Progenitor cell of endocrine pancreas (in vitro differentiated cells): ENCODE measurements around the gene RASGEF1C. TPM values are rescaled to one million over a fixed set of nuclear protein-coding genes. Genes with fewer than 3 reads are reported as not detected.

Experiments
- DNase-seq: peaks from one replicate; pipeline ENCODE4 v3.0.0; 2021; ENCODE audit warnings: low spot score; ENCODE audit not compliant: unreplicated experiment
- H3K27ac Mint-ChIP-seq: 2 replicates; pipeline ENCODE4 v1.8.0; 2021; ENCODE audit warnings: mild to moderate bottlenecking, moderate library complexity, mixed read lengths
- H3K27me3 Mint-ChIP-seq: 2 replicates; pipeline ENCODE4 v1.8.0; 2021; ENCODE audit warnings: mixed read lengths
- H3K36me3 Mint-ChIP-seq: 2 replicates; pipeline ENCODE4 v1.8.0; 2022; ENCODE audit warnings: mixed read lengths; ENCODE audit not compliant: insufficient read depth
- H3K4me1 Mint-ChIP-seq: 2 replicates; pipeline ENCODE4 v1.8.0; 2021; ENCODE audit warnings: low read depth, mixed read lengths
- H3K4me3 Mint-ChIP-seq: 2 replicates; pipeline ENCODE4 v1.8.0; 2021; ENCODE audit warnings: low read depth, mild to moderate bottlenecking, moderate library complexity, mixed read lengths
- H3K9me3 Mint-ChIP-seq: 2 replicates; pipeline ENCODE4 v1.8.0; 2021; ENCODE audit warnings: low read depth, mixed read lengths
- total RNA-seq: library from RNA; stranded (reverse); gene quantifications from 2 replicates; pipeline ENCODE4 v1.2.1, GENCODE V29; 2021
- TF ChIP-seq, protein P1 (sequence below): fragments of 200-600 bp; sonication (generic); IDR thresholded peaks from one replicate; pipeline ENCODE4 v1.5.0; 2021; ENCODE audit warnings: antibody characterized with exemption, mild to moderate bottlenecking; ENCODE audit not compliant: unreplicated experiment

The RASGEF1C gene
- total RNA-seq, 1 donor from 2014 or later, result 1.3 TPM

DNA sequence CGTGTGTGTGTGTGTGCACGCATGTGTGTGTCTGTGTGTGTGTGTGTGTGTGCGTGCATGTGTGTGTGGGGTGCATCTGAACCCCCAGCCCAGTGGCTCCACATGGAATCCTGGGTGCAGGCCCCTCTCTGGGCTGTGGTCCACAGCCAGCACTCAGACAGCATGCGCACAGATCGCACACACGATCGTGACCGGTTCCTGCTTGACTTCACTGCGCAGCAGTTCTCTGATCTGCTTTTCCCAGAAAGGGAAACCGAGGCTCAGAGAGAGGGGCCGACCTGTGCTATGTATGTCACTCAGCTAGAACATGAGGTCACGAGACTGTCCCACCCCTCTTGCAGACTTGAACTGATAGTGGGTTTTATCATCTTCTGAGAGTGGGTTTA lies 34.4 kb downstream of the RASGEF1C start:
- Mint-ChIP-seq H3K4me1 (peaks cover 20% of the 10 kb centered on the region), H3K4me3 (no peak overlapping the region), H3K9me3 (no peaks in the 10 kb centered on the region), H3K27ac (no peak overlapping the region), H3K36me3 (no peaks in the 10 kb centered on the region), H3K27me3 (no peaks in the 10 kb centered on the region)
- DNase-seq, result no peak
- TF ChIP-seq, protein P1, sequence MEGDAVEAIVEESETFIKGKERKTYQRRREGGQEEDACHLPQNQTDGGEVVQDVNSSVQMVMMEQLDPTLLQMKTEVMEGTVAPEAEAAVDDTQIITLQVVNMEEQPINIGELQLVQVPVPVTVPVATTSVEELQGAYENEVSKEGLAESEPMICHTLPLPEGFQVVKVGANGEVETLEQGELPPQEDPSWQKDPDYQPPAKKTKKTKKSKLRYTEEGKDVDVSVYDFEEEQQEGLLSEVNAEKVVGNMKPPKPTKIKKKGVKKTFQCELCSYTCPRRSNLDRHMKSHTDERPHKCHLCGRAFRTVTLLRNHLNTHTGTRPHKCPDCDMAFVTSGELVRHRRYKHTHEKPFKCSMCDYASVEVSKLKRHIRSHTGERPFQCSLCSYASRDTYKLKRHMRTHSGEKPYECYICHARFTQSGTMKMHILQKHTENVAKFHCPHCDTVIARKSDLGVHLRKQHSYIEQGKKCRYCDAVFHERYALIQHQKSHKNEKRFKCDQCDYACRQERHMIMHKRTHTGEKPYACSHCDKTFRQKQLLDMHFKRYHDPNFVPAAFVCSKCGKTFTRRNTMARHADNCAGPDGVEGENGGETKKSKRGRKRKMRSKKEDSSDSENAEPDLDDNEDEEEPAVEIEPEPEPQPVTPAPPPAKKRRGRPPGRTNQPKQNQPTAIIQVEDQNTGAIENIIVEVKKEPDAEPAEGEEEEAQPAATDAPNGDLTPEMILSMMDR, result no peak

DNA sequence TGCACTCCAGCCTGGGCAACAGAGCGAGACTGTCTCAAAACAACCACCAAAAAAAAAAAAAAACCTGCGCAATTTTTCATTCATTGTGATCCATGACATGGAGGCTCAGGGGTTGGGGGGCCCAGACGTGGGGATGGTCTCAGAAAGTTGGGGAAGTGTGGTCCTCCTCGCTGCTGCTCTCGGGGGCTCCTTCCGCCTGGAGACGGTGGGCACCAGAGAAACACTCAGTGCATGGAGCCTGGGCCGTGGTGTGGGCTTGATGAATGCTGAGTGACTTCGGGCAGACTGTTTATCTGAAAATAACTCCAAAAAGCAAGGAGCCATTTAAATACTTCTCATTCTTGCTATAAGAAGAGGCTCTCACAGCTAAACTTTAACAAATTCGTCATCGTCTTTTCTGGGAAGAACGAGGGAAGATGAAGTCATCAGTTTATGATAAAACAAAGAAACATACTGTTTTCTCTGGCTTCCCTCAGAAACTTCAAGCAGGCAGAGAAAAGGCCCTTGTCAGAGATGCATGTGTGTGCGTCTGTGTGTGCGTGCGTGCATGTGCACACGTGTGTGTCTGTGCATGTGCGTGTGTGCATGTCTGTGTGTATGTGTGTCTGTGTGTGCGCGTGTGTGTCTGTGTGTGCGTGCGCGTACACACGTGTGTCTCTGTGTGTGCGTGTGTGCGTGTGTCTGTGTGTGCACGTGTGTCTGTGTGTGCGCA lies 35.0 kb downstream of the RASGEF1C start:
- TF ChIP-seq, protein P1, result no peak
- H3K4me3 Mint-ChIP-seq, result no peak overlapping the region

DNA sequence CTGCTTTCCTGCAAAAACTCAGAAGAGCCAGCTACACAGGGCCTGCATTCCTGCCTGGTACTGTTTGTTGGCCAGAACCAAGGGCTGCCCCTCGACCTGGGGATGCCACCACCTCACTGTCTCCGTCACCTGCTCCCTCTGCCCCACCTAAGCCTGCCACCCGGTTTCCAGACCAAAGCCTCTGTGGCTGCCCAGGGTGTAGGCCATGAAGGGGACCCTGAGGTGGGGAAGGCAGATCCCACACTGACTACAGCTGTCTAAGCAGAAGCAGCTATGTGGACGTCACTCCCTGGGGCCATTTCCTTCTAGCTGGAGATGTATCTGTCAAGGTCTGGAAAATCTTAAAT lies 35.8 kb downstream of the RASGEF1C start:
- Mint-ChIP-seq H3K36me3 (no peaks in the 10 kb centered on the region), H3K9me3 (no peaks in the 10 kb centered on the region), H3K4me1 (peaks cover 10% of the 10 kb centered on the region), H3K27ac (peak overlapping the region; percentile 37), H3K4me3 (no peak overlapping the region), H3K27me3 (no peaks in the 10 kb centered on the region)
- TF ChIP-seq, protein P1, result no peak
- no peak for DNase-seq

More for the DNA sequence above, 35.0 kb downstream of the RASGEF1C start:
- DNase-seq, result no peak
- Mint-ChIP-seq H3K4me1 (peaks cover 16% of the 10 kb centered on the region), H3K9me3 (no peaks in the 10 kb centered on the region), H3K36me3 (no peaks in the 10 kb centered on the region), H3K27ac (no peak overlapping the region), H3K27me3 (no peaks in the 10 kb centered on the region)

DNA sequence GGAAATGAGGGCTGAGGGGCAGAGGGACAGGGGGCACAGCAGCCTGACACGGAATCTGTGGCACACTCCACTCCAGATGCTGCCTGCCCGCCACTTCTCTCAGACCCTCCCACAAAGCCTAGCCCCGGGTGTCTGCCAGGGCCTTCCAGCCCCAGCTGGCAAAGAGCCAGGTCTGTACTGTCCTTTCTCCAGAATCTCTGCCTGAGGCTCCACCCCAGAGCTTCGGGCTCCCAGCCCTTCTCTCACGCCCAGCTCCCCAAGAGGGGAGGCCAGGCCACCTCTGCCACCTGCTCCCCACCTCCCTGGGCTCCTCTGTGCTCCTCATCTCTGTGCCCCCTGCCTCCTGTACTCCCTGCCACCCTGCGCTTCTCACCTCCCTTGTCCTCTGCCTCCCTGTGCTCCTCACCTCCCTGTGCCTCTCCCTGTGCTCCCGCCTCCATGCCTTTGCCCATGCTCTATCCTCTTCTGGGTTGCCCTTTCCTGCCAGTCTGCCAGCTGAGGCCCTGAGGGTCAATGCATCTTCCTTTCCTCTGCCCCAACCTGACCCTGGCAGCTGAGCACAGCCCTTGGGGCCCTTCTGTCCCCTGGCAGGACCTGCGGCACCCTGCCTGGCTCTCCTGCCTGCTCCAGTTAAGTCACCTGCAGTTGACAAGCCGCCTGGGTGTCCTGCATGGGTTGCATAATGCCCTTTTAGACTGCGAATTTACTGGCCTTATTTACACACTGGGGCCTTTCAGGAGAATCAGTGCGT lies 36.4 kb downstream of the RASGEF1C start:
- Mint-ChIP-seq H3K27ac (no peak overlapping the region), H3K4me3 (no peak overlapping the region), H3K9me3 (no peaks in the 10 kb centered on the region), H3K27me3 (no peaks in the 10 kb centered on the region), H3K4me1 (peaks cover 10% of the 10 kb centered on the region), H3K36me3 (no peaks in the 10 kb centered on the region)
- no peak for DNase-seq
- TF ChIP-seq, protein P1, result no peak

DNA sequence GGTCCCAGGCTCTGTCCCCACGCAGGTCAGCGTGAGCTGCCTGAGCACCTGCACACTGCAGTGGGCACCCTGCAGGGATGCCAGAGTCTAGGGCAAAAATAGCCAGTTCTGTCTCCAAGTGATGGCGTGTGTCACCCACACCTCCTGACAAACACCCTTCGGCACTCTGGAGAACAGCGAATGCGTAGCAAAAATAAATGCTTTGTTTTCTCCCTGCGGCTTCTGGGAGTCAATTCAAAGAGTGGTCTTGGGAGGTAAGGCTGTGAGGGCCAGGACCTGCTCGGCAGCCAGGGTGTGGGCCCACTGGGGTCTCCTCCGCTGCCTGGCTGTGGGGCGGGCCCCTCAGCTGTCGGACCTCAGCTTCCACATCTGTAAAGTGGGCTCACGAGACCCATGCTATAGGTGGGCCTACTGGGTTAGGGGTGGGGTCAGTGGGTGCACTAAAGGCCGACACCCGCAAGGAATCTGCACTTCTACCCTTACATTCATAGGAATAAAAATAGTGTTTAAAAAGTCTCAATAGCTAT lies 37.4 kb downstream of the RASGEF1C start:
- TF ChIP-seq, protein P1, result no peak
- H3K27ac Mint-ChIP-seq, result no peak overlapping the region
- H3K27me3 Mint-ChIP-seq, result no peaks in the 10 kb centered on the region
- H3K4me1 Mint-ChIP-seq, result peaks cover 8% of the 10 kb centered on the region
- H3K9me3 Mint-ChIP-seq, result no peaks in the 10 kb centered on the region
- DNase-seq, result no peak
- no peaks in the 10 kb centered on the region for H3K36me3 Mint-ChIP-seq
- H3K4me3 Mint-ChIP-seq, result no peak overlapping the region
